SK-N-SH (cell line): ENCODE results near the gene S100P. TPM values are rescaled to one million over a fixed set of nuclear protein-coding genes. Genes with fewer than 3 reads are reported as not detected.

Source experiments
- CTCF ChIA-PET: fragments of 300-600, 350-600 bp; formaldehyde crosslinking; extraction: SDS; loops from one replicate; lab custom pipeline; 2021; lab: Yijun Ruan, JAX
- POLR2A ChIA-PET: fragments of 350-600 bp; sonication (Branson Sonifier 250); formaldehyde crosslinking; extraction: SDS; loops from one replicate; lab custom pipeline; 2020; ENCODE audit warnings: antibody characterized with exemption, inconsistent platforms; lab: Yijun Ruan, JAX
- DNase-seq: peaks from one replicate; pipeline ENCODE4 v3.0.0; 2012
- H2AFZ ChIP-seq: fragments of 200-600 bp; sonication (generic); 2 replicates; pipeline ENCODE4 v1.8.1; 2016; ENCODE audit warnings: antibody characterized with exemption, mild to moderate bottlenecking, low read depth
- H3F3A ChIP-seq: fragments of 200-600 bp; sonication (generic); replicated peaks from 2 replicates; pipeline ENCODE3; 2016; ENCODE audit warnings: antibody characterized with exemption, mild to moderate bottlenecking; ENCODE audit not compliant: insufficient read depth
- H3K27ac ChIP-seq, 2 experiments: fragments of 200-500 bp in 1 of 2; fragments of 200-600 bp in 1 of 2; sonication (Bioruptor generic) in 1 of 2; sonication (generic), shearing (Covaris generic) in 1 of 2; 2 replicates each; pipeline versions ENCODE4 v1.5.1 to v1.6.1; 2014 to 2016; ENCODE audit warnings: low read depth in 2 of 2, inconsistent platforms in 1 of 2, low read length in 1 of 2, mild to moderate bottlenecking in 1 of 2, mixed read lengths in 1 of 2
- H3K27me3 ChIP-seq: fragments of 200-600 bp; sonication (generic), shearing (Covaris generic); 2 replicates; pipeline ENCODE4 v1.6.1; 2016; ENCODE audit warnings: mixed run types; ENCODE audit not compliant: insufficient read depth
- H3K36me3 ChIP-seq, 2 experiments: fragments of 200-500 bp in 1 of 2; fragments of 200-600 bp in 1 of 2; sonication (Bioruptor generic) in 1 of 2; sonication (generic) in 1 of 2; replicated peaks in 1 of 2; 2 replicates each; pipeline versions ENCODE3 to v1.5.1; 2014 to 2016; ENCODE audit warnings: low read length in 1 of 2, mild to moderate bottlenecking in 1 of 2; ENCODE audit not compliant: insufficient read depth in 2 of 2, control insufficient read depth in 1 of 2
- H3K4me1 ChIP-seq, 2 experiments: fragments of 200-500 bp in 1 of 2; fragments of 200-600 bp in 1 of 2; sonication (Bioruptor generic) in 1 of 2; sonication (generic), shearing (Covaris generic) in 1 of 2; 2 replicates each; pipeline versions ENCODE4 v1.5.1 to v1.6.1; 2014 to 2016; ENCODE audit warnings: low read depth in 1 of 2, low read length in 1 of 2, mixed run types in 1 of 2; ENCODE audit not compliant: insufficient read depth in 2 of 2, control insufficient read depth in 1 of 2
- H3K4me2 ChIP-seq: fragments of 200-600 bp; sonication (generic), shearing (Covaris generic); 2 replicates; pipeline ENCODE4 v1.6.1; 2017; ENCODE audit warnings: mixed run types
- H3K4me3 ChIP-seq, 2 experiments: fragments of 200-500 bp in 1 of 2; fragments of 200-600 bp in 1 of 2; sonication (Bioruptor generic) in 1 of 2; sonication (generic), shearing (Covaris generic) in 1 of 2; 2 replicates each; pipeline versions ENCODE4 v1.5.1 to v1.8.1; 2014 to 2016; ENCODE audit warnings: low read depth in 2 of 2, inconsistent platforms in 1 of 2, low read length in 1 of 2, mild to moderate bottlenecking in 1 of 2, mixed read lengths in 1 of 2, moderate library complexity in 1 of 2
- H3K79me2 ChIP-seq: fragments of 200-600 bp; sonication (generic); 2 replicates; pipeline ENCODE4 v1.8.1; 2017; ENCODE audit warnings: mild to moderate bottlenecking; ENCODE audit not compliant: insufficient read depth
- H3K9ac ChIP-seq: fragments of 200-600 bp; sonication (generic); 2 replicates; pipeline ENCODE4 v1.6.1; 2017; ENCODE audit warnings: mixed run types
- H3K9me2 ChIP-seq: fragments of 200-600 bp; sonication (generic); 2 replicates; pipeline ENCODE4 v1.6.1; 2017; ENCODE audit warnings: mixed run types
- H3K9me3 ChIP-seq: fragments of 200-600 bp; sonication (generic); 2 replicates; pipeline ENCODE4 v1.6.1; 2017; ENCODE audit warnings: mixed run types, mild to moderate bottlenecking, moderate library complexity
- H4K20me1 ChIP-seq: fragments of 200-600 bp; sonication (generic); 2 replicates; pipeline ENCODE4 v1.6.1; 2017; ENCODE audit warnings: mild to moderate bottlenecking, mixed run types; ENCODE audit not compliant: insufficient read depth
- EP300 ChIP-seq, 2 experiments: IDR thresholded peaks; 2 replicates each; pipeline versions ENCODE4 v1.4.0 to v1.6.1; 2012; ENCODE audit warnings: borderline replicate concordance in 1 of 2, low read depth in 1 of 2, low read length in 1 of 2
- FOSL2 ChIP-seq: IDR thresholded peaks from 2 replicates; pipeline ENCODE4 v1.4.0; 2012; ENCODE audit warnings: low read depth, mild to moderate bottlenecking, moderate library complexity, borderline replicate concordance
- FOXJ3 ChIP-seq: sonication (generic); formaldehyde crosslinking; IDR thresholded peaks from 2 replicates; pipeline ENCODE4 v1.5.1; 2020; ENCODE audit warnings: mild to moderate bottlenecking, missing genetic modification reagents
- GABPA ChIP-seq: IDR thresholded peaks from 2 replicates; pipeline ENCODE4 v1.4.0; 2012; ENCODE audit warnings: low read depth, mild to moderate bottlenecking
- MXI1 ChIP-seq: IDR thresholded peaks from 2 replicates; pipeline ENCODE4 v1.6.1; 2012; ENCODE audit warnings: mild to moderate bottlenecking, low read depth, low read length, improper control_type of control experiment
- NFIC ChIP-seq: IDR thresholded peaks from 2 replicates; pipeline ENCODE4 v1.4.0; 2012; ENCODE audit warnings: borderline replicate concordance
- RAD21 ChIP-seq: IDR thresholded peaks from 2 replicates; pipeline ENCODE4 v1.6.1; 2012; ENCODE audit warnings: mild to moderate bottlenecking, low read length
- RCOR1 ChIP-seq: fragments of 150-350 bp; IDR thresholded peaks from 2 replicates; pipeline ENCODE4 v1.6.1; 2017; ENCODE audit warnings: antibody characterized with exemption, low read length
- SMC3 ChIP-seq: IDR thresholded peaks from 2 replicates; pipeline ENCODE4 v1.6.1; 2012; ENCODE audit warnings: low read depth, low read length, improper control_type of control experiment
- TAF1 ChIP-seq: IDR thresholded peaks from 2 replicates; pipeline ENCODE4 v1.6.1; 2012; ENCODE audit warnings: low read depth, mild to moderate bottlenecking, low read length, moderate library complexity, borderline replicate concordance
- TCF12 ChIP-seq: IDR thresholded peaks from 2 replicates; pipeline ENCODE4 v1.4.0; 2012
- TEAD4 ChIP-seq: IDR thresholded peaks from 2 replicates; pipeline ENCODE4 v1.4.0; 2012; ENCODE audit warnings: mild to moderate bottlenecking, borderline replicate concordance; ENCODE audit not compliant: insufficient read depth
- YY1 ChIP-seq: IDR thresholded peaks from 2 replicates; pipeline ENCODE4 v1.4.0; 2012; ENCODE audit warnings: low read depth, mild to moderate bottlenecking
- WGBS: methylation state at CpG from one replicate; pipeline ENCODE4 v1.1.6; 2017; ENCODE audit warnings: low lambda C conversion rate; 5-methylcytosine and 5-hydroxymethylcytosine counted together
- polyA plus RNA-seq, 3 experiments: library from polyadenylated mRNA; depleted of rRNA; stranded (reverse); fragments of >200 nt; gene quantifications; 2 replicates each; pipeline ENCODE4 v1.2.3, GENCODE V29; 2012
- TF ChIP-seq, protein P1 (sequence below): fragments of 200-600 bp; sonication (generic); IDR thresholded peaks from 2 replicates; pipeline ENCODE4 v1.6.1; 2017; ENCODE audit warnings: antibody characterized with exemption, mild to moderate bottlenecking, moderate library complexity
- TF ChIP-seq, protein P2 (sequence below): IDR thresholded peaks from 2 replicates; pipeline ENCODE4 v1.4.0; 2012; ENCODE audit warnings: low read depth, borderline replicate concordance
- TF ChIP-seq, protein P3 (sequence below): IDR thresholded peaks from 2 replicates; pipeline ENCODE4 v1.4.0; 2012; ENCODE audit warnings: low read depth
- TF ChIP-seq, protein P4 (sequence below): IDR thresholded peaks from 2 replicates; pipeline ENCODE4 v1.6.1; 2012; ENCODE audit warnings: mild to moderate bottlenecking, low read depth, low read length, moderate library complexity

Gene S100P
- polyA plus RNA-seq, 1 of the 3 experiments (the other 2 are of a cell fraction), result not detected

DNA sequence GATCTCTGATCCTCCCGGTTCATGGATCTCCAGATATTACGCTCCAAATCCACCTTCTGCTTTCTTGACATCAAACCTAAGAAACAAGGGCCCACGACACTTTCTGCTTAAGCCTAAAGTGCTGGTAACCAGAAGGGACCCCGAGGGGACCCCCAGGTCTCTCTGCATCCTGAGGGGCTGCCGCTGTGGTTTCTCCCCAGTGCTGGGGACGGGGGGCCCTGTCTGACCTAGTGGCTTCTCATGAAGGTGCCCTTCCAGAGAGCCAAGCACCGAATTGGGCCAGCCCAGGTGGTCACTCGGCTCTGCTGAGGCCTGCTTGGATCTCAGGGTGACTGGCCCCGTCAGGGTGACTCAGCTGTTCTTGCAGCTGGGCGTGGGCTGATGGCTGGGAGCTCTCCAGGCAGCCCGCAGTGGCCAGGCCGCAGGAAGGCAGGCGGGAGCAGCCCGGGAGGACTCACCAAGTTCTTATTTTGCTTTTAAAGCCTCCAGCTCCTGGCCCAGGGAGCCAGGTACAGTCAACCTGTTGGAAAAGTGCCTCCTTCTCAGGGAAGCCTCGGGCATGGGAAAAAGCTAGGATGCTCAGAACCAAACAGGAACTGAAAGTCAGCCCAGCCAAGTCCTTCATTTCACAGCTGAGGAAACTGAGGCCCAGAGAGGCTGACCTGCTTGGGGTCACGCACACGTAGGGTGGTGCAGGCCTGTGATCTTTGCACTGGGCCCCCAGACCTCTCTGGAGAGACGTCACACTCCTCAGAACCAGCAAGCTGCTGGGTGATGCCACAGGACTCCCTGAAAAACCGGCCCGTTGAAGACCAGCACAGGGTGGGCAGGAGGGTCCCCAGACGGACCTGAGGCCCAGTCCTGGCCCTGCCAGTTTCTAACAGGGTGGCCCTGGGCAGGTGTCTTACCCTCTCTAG is 39.0 kb downstream of the S100P start:
- ChIA-PET CTCF (interaction anchor here (0.8 kb wide), 1 partner anchor 12 kb away, joined by 3 read pairs; no protein-coding TSS in a partner anchor), POLR2A (no interaction called here)
- no peak overlapping the region for H3K9ac ChIP-seq
- no peaks in the 10 kb centered on the region for H3K27me3 ChIP-seq
- H3K36me3 ChIP-seq, result no peaks in the 10 kb centered on the region
- H3F3A ChIP-seq, result no peaks in the 10 kb centered on the region
- peak overlapping the region; percentile 71; the same call in 1 of the 2 replicates for H2AFZ ChIP-seq
- H3K27ac ChIP-seq, result no peak overlapping the region
- H4K20me1 ChIP-seq, result no peaks in the 10 kb centered on the region
- no peak overlapping the region for H3K4me3 ChIP-seq
- H3K9me3 ChIP-seq, result no peaks in the 10 kb centered on the region
- TF ChIP-seq RCOR1 (no peak), GABPA (no peak), YY1 (no peak), FOSL2 (no peak), TAF1 (no peak), RAD21 (no peak), SMC3 (no peak), FOXJ3 (CRISPR knock-in tag) (no peak)
- TF ChIP-seq, protein P1, sequence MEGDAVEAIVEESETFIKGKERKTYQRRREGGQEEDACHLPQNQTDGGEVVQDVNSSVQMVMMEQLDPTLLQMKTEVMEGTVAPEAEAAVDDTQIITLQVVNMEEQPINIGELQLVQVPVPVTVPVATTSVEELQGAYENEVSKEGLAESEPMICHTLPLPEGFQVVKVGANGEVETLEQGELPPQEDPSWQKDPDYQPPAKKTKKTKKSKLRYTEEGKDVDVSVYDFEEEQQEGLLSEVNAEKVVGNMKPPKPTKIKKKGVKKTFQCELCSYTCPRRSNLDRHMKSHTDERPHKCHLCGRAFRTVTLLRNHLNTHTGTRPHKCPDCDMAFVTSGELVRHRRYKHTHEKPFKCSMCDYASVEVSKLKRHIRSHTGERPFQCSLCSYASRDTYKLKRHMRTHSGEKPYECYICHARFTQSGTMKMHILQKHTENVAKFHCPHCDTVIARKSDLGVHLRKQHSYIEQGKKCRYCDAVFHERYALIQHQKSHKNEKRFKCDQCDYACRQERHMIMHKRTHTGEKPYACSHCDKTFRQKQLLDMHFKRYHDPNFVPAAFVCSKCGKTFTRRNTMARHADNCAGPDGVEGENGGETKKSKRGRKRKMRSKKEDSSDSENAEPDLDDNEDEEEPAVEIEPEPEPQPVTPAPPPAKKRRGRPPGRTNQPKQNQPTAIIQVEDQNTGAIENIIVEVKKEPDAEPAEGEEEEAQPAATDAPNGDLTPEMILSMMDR, result no peak
- TF ChIP-seq, protein P2, sequence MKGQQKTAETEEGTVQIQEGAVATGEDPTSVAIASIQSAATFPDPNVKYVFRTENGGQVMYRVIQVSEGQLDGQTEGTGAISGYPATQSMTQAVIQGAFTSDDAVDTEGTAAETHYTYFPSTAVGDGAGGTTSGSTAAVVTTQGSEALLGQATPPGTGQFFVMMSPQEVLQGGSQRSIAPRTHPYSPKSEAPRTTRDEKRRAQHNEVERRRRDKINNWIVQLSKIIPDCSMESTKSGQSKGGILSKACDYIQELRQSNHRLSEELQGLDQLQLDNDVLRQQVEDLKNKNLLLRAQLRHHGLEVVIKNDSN, result no peak
- TF ChIP-seq, protein P3, sequence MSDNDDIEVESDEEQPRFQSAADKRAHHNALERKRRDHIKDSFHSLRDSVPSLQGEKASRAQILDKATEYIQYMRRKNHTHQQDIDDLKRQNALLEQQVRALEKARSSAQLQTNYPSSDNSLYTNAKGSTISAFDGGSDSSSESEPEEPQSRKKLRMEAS, result no peak
- no peaks in the 10 kb centered on the region for H3K4me1 ChIP-seq
- H3K79me2 ChIP-seq, result no peaks in the 10 kb centered on the region
- H3K4me2 ChIP-seq, result no peak overlapping the region
- 54% methylated on average over 10 of the region's 21 CpGs for WGBS
- H3K9me2 ChIP-seq, result no peaks in the 10 kb centered on the region
- DNase-seq, result peak; percentile 6

DNA sequence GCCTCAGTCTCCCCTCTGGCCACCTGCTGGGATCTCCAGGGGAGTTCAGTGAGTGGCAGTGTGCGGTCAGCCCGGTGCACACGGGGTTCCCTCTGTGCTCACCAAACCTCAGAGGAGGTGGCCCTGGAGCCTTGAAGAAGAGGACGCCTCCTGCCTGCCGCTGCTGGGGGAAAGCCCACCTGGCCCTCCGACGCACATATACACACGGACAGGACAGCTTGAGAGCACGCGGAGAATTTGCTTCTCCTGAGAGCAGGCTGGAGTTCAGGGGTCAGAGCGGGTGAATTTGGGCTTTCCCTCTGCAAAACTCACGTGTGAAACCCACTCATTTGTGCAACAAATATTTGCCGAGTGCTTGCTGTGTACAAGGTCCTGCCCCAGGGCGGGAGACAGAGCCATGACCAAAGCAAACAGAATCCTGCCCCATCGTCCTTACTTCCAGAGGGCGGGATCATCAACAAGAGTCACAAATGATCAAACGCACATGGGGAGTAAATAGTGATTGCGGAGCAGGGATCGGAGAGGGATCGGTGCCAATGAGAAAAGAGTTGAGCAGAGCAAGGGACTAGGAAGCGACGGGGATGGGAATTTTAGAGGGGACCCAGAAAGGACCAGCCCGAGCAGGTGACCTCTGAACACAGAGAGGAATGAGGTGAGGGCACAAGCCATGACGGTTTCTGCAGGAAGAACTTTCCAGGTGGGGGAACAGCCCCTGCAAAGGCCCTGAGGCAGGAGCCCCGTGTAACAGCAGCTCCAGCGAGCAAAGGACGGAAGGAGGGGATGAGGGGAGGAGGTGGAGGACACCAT is 39.9 kb downstream of the S100P start:
- Histone ChIP-seq H3K27ac (no peak overlapping the region), H3K9me3 (no peaks in the 10 kb centered on the region), H4K20me1 (no peaks in the 10 kb centered on the region), H3K27me3 (no peaks in the 10 kb centered on the region), H3K4me1 (no peaks in the 10 kb centered on the region), H3K36me3 (no peaks in the 10 kb centered on the region), H2AFZ (no peak overlapping the region), H3K79me2 (no peaks in the 10 kb centered on the region), H3K4me2 (no peak overlapping the region), H3K9ac (no peak overlapping the region), H3K4me3 (no peak overlapping the region), H3K9me2 (no peaks in the 10 kb centered on the region), H3F3A (no peaks in the 10 kb centered on the region)
- CTCF ChIA-PET, result interaction anchor here (0.8 to 2.5 kb wide), 3 partner anchors 13 to 140 kb away, joined by 3 to 10 read pairs (median 4); no protein-coding TSS in a partner anchor
- no peak for TF ChIP-seq MXI1
- no peak for TF ChIP-seq TCF12
- TF ChIP-seq TEAD4, result no peak
- no peak for TF ChIP-seq EP300 (IDR thresholded peaks at IDR 0.05; ENCODE audit: borderline replicate concordance in 1 of 2, low read depth in 1 of 2, low read length in 1 of 2)
- TF ChIP-seq, protein P4, sequence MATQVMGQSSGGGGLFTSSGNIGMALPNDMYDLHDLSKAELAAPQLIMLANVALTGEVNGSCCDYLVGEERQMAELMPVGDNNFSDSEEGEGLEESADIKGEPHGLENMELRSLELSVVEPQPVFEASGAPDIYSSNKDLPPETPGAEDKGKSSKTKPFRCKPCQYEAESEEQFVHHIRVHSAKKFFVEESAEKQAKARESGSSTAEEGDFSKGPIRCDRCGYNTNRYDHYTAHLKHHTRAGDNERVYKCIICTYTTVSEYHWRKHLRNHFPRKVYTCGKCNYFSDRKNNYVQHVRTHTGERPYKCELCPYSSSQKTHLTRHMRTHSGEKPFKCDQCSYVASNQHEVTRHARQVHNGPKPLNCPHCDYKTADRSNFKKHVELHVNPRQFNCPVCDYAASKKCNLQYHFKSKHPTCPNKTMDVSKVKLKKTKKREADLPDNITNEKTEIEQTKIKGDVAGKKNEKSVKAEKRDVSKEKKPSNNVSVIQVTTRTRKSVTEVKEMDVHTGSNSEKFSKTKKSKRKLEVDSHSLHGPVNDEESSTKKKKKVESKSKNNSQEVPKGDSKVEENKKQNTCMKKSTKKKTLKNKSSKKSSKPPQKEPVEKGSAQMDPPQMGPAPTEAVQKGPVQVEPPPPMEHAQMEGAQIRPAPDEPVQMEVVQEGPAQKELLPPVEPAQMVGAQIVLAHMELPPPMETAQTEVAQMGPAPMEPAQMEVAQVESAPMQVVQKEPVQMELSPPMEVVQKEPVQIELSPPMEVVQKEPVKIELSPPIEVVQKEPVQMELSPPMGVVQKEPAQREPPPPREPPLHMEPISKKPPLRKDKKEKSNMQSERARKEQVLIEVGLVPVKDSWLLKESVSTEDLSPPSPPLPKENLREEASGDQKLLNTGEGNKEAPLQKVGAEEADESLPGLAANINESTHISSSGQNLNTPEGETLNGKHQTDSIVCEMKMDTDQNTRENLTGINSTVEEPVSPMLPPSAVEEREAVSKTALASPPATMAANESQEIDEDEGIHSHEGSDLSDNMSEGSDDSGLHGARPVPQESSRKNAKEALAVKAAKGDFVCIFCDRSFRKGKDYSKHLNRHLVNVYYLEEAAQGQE, result no peak
- TF ChIP-seq TAF1, result no peak
- no peak for TF ChIP-seq NFIC
- DNase-seq, result peak; percentile 9
- POLR2A ChIA-PET, result no interaction called here
- 89% methylated on average over 17 of the region's 27 CpGs for WGBS
